ENCODE measurements around the gene CUEDC1.
"Not testable (repeated sequence)": the region's sequence is repeated elsewhere in the genome, so short reads cannot be mapped to it uniquely, and the experiment has no call there.

CUEDC1 gene

DNA sequence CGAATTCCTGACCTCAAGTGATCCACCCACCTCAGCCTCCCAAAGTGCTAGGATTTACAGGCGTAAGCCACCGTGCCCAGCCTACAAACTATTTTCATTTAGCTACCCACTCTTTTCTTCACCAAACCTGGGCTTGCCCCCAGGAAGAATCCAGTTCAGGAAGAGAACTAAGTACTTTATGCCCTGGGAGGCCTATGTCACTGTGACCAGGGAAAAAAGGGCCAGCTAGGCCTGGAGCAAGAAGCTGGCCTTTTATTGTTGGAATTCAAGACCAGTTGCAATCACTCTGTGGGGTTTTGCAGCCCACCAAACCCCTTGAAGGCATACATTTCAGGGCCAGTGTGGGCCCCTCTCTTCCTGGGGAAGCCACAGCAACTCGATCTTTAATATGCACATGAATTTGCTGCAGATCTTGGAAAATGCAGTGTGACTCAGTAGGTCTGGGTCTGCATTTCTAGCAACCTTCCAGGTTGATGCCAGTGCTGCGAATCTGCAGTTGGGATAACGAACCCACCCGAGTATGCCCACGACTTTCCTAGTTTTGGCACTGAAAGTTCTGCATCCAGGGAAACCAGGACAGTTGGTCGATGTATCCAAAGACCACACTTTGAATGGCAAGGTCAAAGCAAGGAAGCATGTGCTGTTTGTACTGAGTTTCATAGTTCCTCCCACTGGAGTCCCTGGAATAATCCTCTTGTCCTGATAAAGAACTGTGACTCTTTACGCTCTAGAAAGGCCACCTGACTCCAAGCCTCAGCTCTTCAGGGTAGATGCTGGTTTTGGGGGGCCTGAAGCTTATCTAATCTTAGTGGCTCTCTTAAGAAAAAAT, 98.2 kb downstream of the CUEDC1 start:
- no peak for DNase-seq

- DNase-seq, result no peak
These were observed 99.7 kb downstream of the CUEDC1 start for GRCh38 chr17:57855391-57856035.

DNA sequence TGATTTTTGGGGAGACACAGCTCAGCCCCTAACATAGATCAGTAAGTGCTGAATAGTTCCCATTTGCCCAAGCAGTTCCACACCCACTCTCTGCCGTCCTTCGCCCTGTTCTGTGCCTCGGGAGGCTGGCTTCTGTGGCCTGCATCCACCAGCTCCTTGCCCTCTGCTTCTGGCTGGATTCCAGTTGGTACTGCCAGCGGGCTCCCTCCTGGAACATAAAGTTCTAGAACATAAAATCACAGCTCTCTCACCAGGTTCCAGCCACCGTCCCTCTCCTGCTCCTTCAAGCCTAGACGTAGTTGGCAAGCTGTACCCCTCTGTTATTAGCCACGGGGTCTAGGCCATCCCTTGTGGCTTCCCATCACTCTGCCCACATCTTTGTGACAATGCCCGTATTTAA, 101.5 kb downstream of the CUEDC1 start:
- no peak for DNase-seq

- DNase-seq, result no peak
These were observed 102.3 kb downstream of the CUEDC1 start for GRCh38 chr17:57852955-57853328.

- no peak for DNase-seq
These were observed 102.9 kb downstream of the CUEDC1 start for GRCh38 chr17:57852092-57852954.

DNA sequence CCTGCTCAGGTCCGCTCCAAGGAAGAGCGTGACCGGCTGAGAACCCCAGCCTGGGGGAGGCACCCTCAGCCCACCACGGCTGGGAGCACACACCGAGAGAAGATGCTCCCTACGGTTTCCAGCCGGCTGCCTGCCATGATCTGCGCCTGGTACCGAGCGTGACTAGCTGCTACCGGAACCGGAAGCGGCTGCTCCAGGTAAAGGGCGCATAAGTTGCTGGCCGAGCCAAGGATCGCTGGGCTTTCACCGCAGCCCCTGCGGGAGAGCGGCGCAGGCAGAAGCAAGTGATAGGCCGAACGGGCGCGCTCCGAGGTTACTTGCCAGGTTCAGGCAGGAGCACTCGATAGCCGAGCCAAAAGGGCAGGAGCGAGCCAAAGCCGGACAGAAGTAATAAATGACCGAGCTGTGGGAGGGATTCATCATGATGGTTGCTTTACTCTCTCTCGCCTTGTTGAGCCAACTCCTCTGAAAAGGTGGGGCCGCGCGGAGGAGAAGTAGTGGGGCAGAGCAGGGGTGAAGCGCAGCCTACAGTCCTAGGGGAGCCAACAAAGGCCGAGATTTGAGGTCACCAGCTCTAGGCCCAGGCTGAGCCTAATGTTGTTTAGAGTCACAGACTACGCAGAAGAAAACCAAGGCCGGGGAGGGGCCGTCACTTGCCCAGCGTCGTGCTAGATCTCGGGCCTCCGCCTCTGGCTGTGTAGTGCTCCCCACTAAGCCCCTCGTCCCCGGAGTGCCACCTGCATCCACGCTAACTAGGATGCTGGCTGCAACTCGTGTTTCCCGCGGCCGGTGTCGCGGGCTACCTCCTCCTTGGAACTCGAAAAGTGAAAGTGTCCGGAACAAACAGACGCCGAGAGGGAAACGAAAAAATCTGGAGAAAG, 105.1 kb downstream of the CUEDC1 start, which contains the start of gene MRPS23:
TSS of gene MRPS23 (minus strand) at position 171 of the 881 bp plus-strand sequence. CDS start at position 137, 34 bp downstream.
- peak; percentile 97 for DNase-seq

DNA sequence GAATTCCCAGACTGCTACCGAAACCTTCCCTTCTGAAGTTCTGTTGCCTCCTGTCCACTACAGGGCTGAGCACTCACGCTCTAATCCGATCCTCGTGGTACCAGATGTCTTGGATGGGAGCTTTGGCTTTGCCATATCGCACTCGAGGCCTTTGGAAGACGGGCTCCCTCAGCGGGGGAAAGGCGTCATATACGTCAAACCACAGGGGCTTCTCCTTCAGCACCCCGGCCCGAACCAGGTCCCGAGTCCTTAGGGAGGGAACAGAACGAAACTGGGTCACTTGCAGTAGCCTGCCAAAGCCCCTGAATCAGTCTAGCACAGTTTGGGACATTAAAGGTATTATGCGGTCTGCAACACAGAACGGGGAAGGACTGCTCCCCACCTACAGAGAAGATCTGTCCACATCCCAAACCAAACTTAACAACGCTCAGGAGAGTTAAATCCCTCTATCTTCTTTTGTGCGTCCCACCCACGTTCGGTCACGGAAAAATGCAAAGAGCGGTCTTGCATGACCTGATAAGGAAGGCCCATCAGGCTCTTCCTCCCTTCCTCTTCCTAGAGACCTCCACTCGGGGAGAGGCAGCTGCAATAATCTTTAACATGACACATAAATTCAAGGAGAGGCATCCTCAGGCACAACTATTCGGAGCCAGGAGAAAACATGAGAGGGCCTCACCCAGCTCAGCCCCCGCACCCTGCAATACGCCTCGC, 105.9 kb downstream of the CUEDC1 start:
- no peak for DNase-seq

DNA sequence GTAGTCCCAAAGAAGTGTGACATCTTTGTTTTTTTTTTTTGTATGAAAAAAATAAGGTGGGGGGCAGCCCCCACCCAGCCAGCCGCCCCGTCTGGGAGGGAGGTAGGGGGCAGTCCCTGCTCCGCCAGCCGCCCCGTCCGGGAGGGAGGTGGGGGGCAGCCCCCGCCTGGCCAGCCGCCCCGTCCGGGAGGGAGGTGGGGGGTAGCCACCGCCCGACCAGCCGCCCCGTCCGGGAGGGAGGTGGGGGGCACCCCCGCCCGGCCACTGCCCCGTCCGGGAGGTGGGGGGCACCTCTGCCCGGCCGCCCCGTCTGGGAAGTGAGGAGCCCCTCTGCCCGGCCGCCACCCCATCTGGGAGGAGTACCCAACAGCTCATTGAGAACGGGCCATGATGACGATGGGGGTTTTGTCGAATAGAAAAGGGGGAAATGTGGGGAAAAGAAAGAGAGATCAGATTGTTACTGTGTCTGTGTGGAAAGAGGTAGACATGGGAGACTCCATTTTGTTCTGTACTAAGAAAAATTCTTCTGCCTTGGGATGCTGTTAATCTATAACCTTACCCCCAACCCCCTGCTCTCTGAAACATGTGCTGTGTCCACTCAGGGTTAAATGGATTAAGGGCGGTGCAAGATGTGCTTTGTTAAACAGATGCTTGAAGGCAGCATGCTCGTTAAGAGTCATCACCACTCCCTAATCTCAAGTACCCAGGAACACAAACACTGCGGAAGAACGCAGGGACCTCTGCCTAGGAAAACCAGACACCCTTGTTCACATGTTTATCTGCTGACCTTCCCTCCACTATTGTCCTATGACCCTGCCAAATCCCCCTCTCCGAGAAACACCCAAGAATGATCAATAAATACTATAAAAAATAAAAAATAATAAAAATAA, 108.9 kb downstream of the CUEDC1 start:
- DNase-seq, result not testable (repeated sequence)

DNA sequence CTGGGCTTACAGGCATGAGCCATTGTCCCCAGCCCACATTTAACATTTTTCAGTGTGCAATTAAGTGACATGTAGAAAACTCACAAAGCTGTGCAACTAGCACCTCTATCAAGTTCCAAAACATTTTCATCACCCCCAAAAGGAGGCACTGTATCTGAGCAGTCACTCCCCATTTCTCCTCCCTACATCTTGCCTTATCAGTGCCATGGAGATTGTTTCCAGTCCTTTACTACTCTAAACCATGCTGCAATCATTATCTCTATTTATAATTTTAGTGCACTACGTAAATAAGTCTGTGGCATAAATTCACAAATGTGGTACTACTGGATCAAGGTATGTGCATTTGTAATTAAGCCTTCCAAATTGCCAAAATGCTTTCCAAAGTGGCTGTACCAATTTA, 112.9 kb downstream of the CUEDC1 start:
- no peak for DNase-seq

DNA sequence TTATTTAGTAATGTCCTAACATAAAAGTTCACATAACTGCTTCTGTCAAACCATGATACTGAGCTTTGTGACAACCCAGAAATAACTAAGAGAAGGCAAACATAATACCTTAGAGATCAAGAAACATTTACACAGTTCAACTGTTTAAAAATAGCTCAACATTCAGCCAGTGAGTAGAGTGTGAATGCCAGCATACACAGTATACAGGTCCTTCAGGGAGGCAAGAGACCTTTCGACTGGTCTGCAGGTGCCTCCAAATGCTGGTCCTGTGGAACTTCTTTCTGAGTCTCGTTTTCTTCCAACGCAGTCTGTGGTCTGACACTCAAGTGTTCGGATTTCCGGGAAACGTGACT, 115.7 kb downstream of the CUEDC1 start:
- DNase-seq, result no peak

DNA sequence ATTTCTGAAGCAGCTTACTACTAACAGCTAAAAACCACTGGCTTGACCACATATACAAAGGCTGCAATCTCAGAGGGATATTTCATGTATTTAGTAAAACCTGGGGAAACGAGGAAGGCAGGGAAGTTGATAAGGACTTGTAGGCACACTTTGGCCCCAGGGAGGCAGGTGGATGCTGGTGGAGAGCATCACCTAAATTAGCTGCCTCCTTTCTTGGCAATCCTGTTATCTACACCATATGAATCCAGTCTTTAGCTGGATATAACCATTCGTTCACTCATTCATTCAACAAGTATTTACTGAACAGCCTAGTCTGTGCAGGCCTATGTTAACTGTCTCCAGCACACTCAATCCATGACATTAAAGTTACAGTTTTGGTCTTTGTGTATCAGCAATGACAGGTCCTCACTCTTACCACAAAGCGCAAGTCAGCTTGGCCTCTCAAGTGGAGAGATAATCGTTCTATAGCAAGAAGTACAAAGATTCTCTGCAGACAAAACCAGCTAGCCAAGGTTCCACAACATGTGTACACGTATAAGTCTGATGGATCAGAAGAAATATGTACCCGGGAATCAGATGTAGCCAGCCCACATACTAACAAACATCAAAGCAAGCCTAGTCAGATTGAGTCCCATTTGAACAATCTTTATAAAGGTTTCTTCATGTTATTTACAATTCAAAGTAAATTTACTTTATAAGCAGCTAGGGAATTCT, 116.2 kb downstream of the CUEDC1 start:
- no peak for DNase-seq

- no peak for DNase-seq
These were observed 116.8 kb downstream of the CUEDC1 start for GRCh38 chr17:57838453-57838852.

DNA sequence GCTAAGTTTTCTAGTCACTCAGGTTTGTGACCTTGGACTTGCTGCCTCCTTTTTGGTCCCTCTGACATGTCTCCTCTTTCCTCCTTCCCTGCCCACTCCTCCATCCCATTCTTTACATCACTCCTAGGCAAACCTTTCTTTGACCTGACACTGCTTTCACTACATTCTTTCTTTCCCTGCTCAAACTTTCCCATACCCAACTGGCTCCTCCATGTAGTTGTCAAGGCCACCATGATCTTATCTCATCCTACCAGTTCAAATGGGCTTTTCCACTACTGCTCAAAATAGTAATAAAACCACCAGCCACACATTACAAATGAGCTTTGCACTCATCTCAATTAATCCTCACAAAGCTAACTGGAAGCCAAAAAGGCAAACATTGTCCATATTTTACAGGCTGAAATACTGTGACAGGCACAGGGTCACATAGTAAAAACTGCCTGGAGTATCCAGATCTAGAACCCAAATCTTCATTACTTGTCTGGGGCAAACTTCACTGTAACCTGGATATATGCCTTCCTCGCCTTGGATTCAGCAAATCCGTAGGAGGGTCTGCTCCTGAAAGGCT, 119.8 kb downstream of the CUEDC1 start:
- DNase-seq, result no peak

DNA sequence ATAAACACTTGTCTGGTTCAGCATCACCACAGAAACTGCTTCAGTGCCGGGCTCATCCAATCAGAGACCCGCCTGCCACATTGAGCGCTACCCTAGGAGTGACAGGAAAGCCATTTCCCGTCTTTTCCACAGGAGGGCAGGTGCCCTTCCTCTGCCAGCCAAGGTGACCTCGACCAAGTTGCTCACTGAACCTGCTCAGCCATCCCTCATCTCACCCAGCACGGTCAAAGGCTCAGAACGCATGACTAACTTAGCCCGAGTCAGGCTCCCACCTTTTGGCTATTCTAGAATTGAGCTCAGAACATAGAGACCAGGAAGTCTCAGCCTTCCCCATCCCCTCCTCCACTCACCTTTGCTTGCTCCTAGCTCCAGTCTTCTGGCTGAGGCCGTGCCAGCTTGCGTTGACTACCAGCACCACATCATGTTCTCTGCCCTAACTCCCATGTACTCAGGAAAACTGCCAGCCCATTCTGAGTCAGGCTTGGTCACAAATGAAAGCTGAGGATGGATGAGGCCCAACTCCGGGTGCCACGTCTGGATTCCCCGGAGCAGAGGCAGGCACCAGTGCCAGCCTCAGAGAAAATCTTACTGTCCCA, 121.0 kb downstream of the CUEDC1 start:
- DNase-seq, result no peak

- DNase-seq, result peak; percentile 69
These were observed 121.9 kb downstream of the CUEDC1 start for GRCh38 chr17:57833179-57833939.

- DNase-seq, result no peak
These were observed 122.7 kb downstream of the CUEDC1 start for GRCh38 chr17:57832314-57833178.

DNA sequence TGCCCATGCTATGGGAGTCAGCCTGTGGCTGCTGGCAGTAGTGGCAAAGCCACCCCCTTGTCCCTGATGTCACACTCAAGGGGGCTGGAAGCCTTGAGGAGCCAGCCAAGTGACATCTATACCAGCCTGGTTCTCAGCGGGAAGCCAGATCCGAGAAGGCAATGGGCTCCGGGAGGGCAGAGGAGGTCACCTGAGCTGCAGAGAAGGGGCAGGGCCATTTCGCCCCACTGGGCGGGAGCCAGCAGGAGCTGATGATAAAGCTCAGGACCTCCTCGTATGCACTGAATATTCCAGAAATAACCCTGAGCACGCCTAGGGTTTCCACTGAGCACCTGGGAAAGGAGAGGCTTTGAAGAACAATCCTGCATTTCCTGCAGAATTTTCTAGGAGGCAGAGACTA, 124.3 kb downstream of the CUEDC1 start:
- DNase-seq, result no peak

All from CD4-positive, alpha-beta T cell treated with Interleukin-10 for 1 hour (primary cell).